Bronchial epithelial cell (primary cell): ENCODE results near the gene LPAR6. TPM values are rescaled to one million over a fixed set of nuclear protein-coding genes. Genes with fewer than 3 reads are reported as not detected.
"Not testable (repeated sequence)": the region's sequence is repeated elsewhere in the genome, so short reads cannot be mapped to it uniquely, and the experiment has no call there.

ENCODE experiments used
- DNase-seq: peaks from one replicate; pipeline ENCODE4 v3.0.0-alpha.2; 2010; ENCODE audit warnings: low read depth
- FAIRE-seq: peaks from 2 replicates; lab custom pipeline; 2011; peaks lifted over from hg19 to GRCh38; lab: Jason Lieb, UNC
- H3K27me3 ChIP-seq: 2 replicates; pipeline ENCODE4 v1.5.1; 2011; ENCODE audit warnings: low read length; ENCODE audit not compliant: control insufficient read depth, insufficient read depth
- H3K36me3 ChIP-seq: 2 replicates; pipeline ENCODE4 v1.5.1; 2011; ENCODE audit warnings: low read length; ENCODE audit not compliant: control insufficient read depth, insufficient read depth
- H3K4me3 ChIP-seq: 2 replicates; pipeline ENCODE4 v1.5.1; 2011; ENCODE audit warnings: mild to moderate bottlenecking, low read depth, low read length, control low read depth
- CTCF ChIP-seq: IDR thresholded peaks from 2 replicates; pipeline ENCODE4 v1.5.1; 2011; ENCODE audit warnings: mild to moderate bottlenecking, moderate library complexity, low read length, control low read depth, inconsistent platforms; ENCODE audit not compliant: insufficient read depth, severe bottlenecking
- total RNA-seq: library from RNA; depleted of rRNA; stranded (reverse); fragments of >200 nt; gene quantifications from 2 replicates; pipeline ENCODE4 v1.2.1, GENCODE V29; 2014

The LPAR6 gene
- total RNA-seq, 1 donor from 2014 or later, result 5.8 TPM

DNA sequence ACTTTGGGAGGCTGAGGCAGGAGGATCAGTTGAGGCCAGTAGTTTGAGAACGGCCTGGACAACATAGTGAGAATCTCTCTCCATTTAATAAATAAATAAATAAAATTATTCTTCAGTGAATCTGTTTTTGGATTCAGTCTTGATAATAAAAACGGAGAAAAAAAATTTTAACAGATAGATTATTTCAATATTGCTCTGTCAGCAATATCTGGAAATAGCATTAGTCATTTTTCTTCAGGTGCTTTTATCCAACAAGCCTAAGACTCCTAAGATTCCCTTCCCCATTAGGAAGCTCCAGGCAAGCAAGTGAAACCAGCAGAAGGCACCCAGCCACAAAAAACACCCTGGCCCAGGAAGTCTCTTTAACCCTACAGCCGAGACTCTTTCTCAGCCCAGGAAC, 21.3 kb upstream of the LPAR6 start:
- FAIRE-seq (no peak), DNase-seq (no peak)
- no peaks in the 10 kb centered on the region for H3K27me3 ChIP-seq
- TF ChIP-seq CTCF, result no peak
- no peaks in the 10 kb centered on the region for H3K36me3 ChIP-seq
- H3K4me3 ChIP-seq, result no peak overlapping the region

GRCh38 chr13:48431987-48432615, 19.2 kb upstream of the LPAR6 start:
- TF ChIP-seq CTCF, result no peak
- Histone ChIP-seq H3K27me3 (no peaks in the 10 kb centered on the region), H3K36me3 (no peaks in the 10 kb centered on the region), H3K4me3 (no peak overlapping the region)
- FAIRE-seq (no peak), DNase-seq (peak; percentile 29)

GRCh38 chr13:48431431-48431830, 18.5 kb upstream of the LPAR6 start:
- no peak for TF ChIP-seq CTCF
- no peak overlapping the region for H3K4me3 ChIP-seq
- no peaks in the 10 kb centered on the region for H3K36me3 ChIP-seq
- DNase-seq (no peak), FAIRE-seq (no peak)
- H3K27me3 ChIP-seq, result no peaks in the 10 kb centered on the region

GRCh38 chr13:48429886-48430285, 17.0 kb upstream of the LPAR6 start:
- no peak for FAIRE-seq
- no peaks in the 10 kb centered on the region for H3K36me3 ChIP-seq
- TF ChIP-seq CTCF, result no peak
- DNase-seq, result no peak
- no peak overlapping the region for H3K4me3 ChIP-seq
- no peaks in the 10 kb centered on the region for H3K27me3 ChIP-seq

- no peaks in the 10 kb centered on the region for H3K36me3 ChIP-seq
- H3K4me3 ChIP-seq, result no peak overlapping the region
- FAIRE-seq (no peak), DNase-seq (no peak)
- no peaks in the 10 kb centered on the region for H3K27me3 ChIP-seq
- no peak for TF ChIP-seq CTCF
These were observed 16.1 kb upstream of the LPAR6 start for GRCh38 chr13:48429036-48429435.

GRCh38 chr13:48426755-48427298, 13.9 kb upstream of the LPAR6 start:
- DNase-seq, FAIRE-seq, H3K27me3 ChIP-seq, H3K36me3 ChIP-seq, H3K4me3 ChIP-seq: not testable (repeated sequence)
